Type B pancreatic cell (in vitro differentiated cells): Measurements from ENCODE around the gene MGMT. TPM values are rescaled to one million over a fixed set of nuclear protein-coding genes. Genes with fewer than 3 reads are reported as not detected.

Experiments used
- DNase-seq: peaks from one replicate; pipeline ENCODE4 v3.0.0; 2021; ENCODE audit warnings: mixed read lengths; ENCODE audit not compliant: unreplicated experiment; ENCODE audit errors: extremely low spot score
- H3K27ac Mint-ChIP-seq: 2 replicates; pipeline ENCODE4 v1.8.0; 2021; ENCODE audit warnings: mild to moderate bottlenecking, mixed read lengths
- H3K27me3 Mint-ChIP-seq: 2 replicates; pipeline ENCODE4 v1.8.0; 2021; ENCODE audit warnings: mixed read lengths
- H3K36me3 Mint-ChIP-seq: 2 replicates; pipeline ENCODE4 v1.8.0; 2021; ENCODE audit warnings: mixed read lengths
- H3K4me1 Mint-ChIP-seq: one replicate; pipeline ENCODE4 v1.8.0; 2021; ENCODE audit warnings: mixed read lengths; ENCODE audit not compliant: unreplicated experiment
- H3K4me3 Mint-ChIP-seq: 2 replicates; pipeline ENCODE4 v1.8.0; 2021; ENCODE audit warnings: mild to moderate bottlenecking, mixed read lengths
- H3K9me3 Mint-ChIP-seq: 2 replicates; pipeline ENCODE4 v1.8.0; 2021; ENCODE audit warnings: mixed read lengths
- total RNA-seq: library from RNA; stranded (reverse); gene quantifications from 2 replicates; pipeline ENCODE4 v1.2.1, GENCODE V29; 2021; ENCODE audit warnings: low replicate concordance
- TF ChIP-seq, protein P1 (sequence below): fragments of 200-600 bp; sonication (generic); conservative IDR thresholded peaks from 2 replicates; pipeline ENCODE4 v1.5.0; 2021; ENCODE audit warnings: antibody characterized with exemption, mild to moderate bottlenecking

Gene MGMT
- total RNA-seq, 1 donor from 2014 or later: 18.8 TPM

- no peak for DNase-seq
- TF ChIP-seq, protein P1, sequence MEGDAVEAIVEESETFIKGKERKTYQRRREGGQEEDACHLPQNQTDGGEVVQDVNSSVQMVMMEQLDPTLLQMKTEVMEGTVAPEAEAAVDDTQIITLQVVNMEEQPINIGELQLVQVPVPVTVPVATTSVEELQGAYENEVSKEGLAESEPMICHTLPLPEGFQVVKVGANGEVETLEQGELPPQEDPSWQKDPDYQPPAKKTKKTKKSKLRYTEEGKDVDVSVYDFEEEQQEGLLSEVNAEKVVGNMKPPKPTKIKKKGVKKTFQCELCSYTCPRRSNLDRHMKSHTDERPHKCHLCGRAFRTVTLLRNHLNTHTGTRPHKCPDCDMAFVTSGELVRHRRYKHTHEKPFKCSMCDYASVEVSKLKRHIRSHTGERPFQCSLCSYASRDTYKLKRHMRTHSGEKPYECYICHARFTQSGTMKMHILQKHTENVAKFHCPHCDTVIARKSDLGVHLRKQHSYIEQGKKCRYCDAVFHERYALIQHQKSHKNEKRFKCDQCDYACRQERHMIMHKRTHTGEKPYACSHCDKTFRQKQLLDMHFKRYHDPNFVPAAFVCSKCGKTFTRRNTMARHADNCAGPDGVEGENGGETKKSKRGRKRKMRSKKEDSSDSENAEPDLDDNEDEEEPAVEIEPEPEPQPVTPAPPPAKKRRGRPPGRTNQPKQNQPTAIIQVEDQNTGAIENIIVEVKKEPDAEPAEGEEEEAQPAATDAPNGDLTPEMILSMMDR: no peak
- H3K27me3 Mint-ChIP-seq: no peaks in the 10 kb centered on the region
- no peak overlapping the region for H3K4me3 Mint-ChIP-seq
- H3K27ac Mint-ChIP-seq: no peak overlapping the region
- peaks cover 5% of the 10 kb centered on the region for H3K4me1 Mint-ChIP-seq
- H3K9me3 Mint-ChIP-seq: no peaks in the 10 kb centered on the region
- H3K36me3 Mint-ChIP-seq: peaks cover 9% of the 10 kb centered on the region
These were observed 211.1 kb downstream of the MGMT start for GRCh38 chr10:129678186-129678585.

- no peak overlapping the region for H3K27ac Mint-ChIP-seq
- no peaks in the 10 kb centered on the region for H3K9me3 Mint-ChIP-seq
- no peaks in the 10 kb centered on the region for H3K27me3 Mint-ChIP-seq
- TF ChIP-seq, protein P1: no peak
- DNase-seq: no peak
- H3K36me3 Mint-ChIP-seq: peaks cover 9% of the 10 kb centered on the region
- peaks cover 5% of the 10 kb centered on the region for H3K4me1 Mint-ChIP-seq
- no peak overlapping the region for H3K4me3 Mint-ChIP-seq
These were observed 212.2 kb downstream of the MGMT start for GRCh38 chr10:129679207-129679606.

- TF ChIP-seq, protein P1: no peak
- no peak overlapping the region for H3K27ac Mint-ChIP-seq
- H3K9me3 Mint-ChIP-seq: no peaks in the 10 kb centered on the region
- H3K27me3 Mint-ChIP-seq: no peaks in the 10 kb centered on the region
- no peak for DNase-seq
- no peaks in the 10 kb centered on the region for H3K36me3 Mint-ChIP-seq
- H3K4me1 Mint-ChIP-seq: peaks cover 5% of the 10 kb centered on the region
- no peak overlapping the region for H3K4me3 Mint-ChIP-seq
These were observed 213.8 kb downstream of the MGMT start for GRCh38 chr10:129680661-129681344.

GRCh38 chr10:129681856-129682255 lies 214.8 kb downstream of the MGMT start:
- no peaks in the 10 kb centered on the region for H3K36me3 Mint-ChIP-seq
- TF ChIP-seq, protein P1: no peak
- H3K27me3 Mint-ChIP-seq: no peaks in the 10 kb centered on the region
- no peak overlapping the region for H3K4me3 Mint-ChIP-seq
- H3K9me3 Mint-ChIP-seq: no peaks in the 10 kb centered on the region
- peaks cover 5% of the 10 kb centered on the region for H3K4me1 Mint-ChIP-seq
- H3K27ac Mint-ChIP-seq: no peak overlapping the region
- DNase-seq: no peak

- Mint-ChIP-seq H3K4me1 (peaks cover 5% of the 10 kb centered on the region), H3K9me3 (no peaks in the 10 kb centered on the region), H3K27me3 (no peaks in the 10 kb centered on the region), H3K36me3 (no peaks in the 10 kb centered on the region), H3K27ac (no peak overlapping the region), H3K4me3 (no peak overlapping the region)
- DNase-seq: no peak
- TF ChIP-seq, protein P1: no peak
These were observed 216.5 kb downstream of the MGMT start for GRCh38 chr10:129683519-129683918.
